Fibroblast of skin of right biceps (primary cell): ENCODE results near the gene LY6G5C.

Source experiments
- DNase-seq: peaks from one replicate; pipeline ENCODE4 v3.0.0-alpha.2; 2013

Gene LY6G5C

GRCh38 chr6:31689249-31690110 is 8.6 kb upstream of the LY6G5C start:
- no peak for DNase-seq

- no peak for DNase-seq
These were observed 7.2 kb upstream of the LY6G5C start for GRCh38 chr6:31687860-31688693.

GRCh38 chr6:31687321-31687720 is 6.5 kb upstream of the LY6G5C start:
- no peak for DNase-seq

- no peak for DNase-seq
These were observed 5.6 kb upstream of the LY6G5C start for GRCh38 chr6:31686483-31686882.

GRCh38 chr6:31683591-31683990 is 2.7 kb upstream of the LY6G5C start:
- no peak for DNase-seq

- DNase-seq, result peak; percentile 46
These were observed 336 bp upstream of the LY6G5C start for GRCh38 chr6:31681135-31681671.

DNA sequence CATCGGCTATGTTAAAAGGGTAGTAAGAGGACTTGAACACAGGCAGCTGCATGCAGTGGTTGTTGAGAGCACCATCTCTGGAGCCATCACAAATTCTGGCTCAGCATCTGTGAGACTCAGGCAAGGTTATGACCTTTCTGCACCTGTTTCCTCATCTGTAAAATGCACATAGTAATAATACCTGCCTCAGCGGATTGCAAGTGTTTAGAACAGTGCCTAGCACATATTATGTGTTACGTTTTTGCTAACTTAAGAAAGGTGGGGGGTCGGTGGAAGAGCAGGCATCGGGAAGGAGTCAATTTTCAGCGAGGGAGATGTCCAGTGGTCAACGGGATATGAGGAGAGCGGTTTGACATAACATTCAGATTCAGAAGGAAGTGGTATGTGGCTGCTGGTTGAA is 2.9 kb downstream of the LY6G5C start:
- DNase-seq, result no peak

DNA sequence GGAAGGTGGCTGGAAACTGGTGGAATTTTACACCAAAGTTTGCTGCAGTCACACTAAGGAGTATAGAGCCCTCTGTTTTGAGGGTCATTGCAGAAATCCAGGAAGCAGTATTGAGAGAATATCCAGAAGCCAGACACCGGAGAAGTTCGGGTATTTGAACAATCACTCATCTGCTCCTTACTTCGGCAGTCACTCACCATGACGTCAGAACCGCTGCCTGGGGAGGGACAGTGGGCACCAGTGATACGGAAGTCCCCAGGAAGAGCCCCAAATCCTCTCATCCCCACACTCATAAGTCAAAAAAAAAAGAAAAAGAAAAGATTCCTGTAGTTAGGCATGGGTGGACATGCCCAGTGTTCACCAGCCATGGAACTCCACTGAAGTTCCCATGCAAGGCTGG is 4.0 kb downstream of the LY6G5C start:
- no peak for DNase-seq

DNA sequence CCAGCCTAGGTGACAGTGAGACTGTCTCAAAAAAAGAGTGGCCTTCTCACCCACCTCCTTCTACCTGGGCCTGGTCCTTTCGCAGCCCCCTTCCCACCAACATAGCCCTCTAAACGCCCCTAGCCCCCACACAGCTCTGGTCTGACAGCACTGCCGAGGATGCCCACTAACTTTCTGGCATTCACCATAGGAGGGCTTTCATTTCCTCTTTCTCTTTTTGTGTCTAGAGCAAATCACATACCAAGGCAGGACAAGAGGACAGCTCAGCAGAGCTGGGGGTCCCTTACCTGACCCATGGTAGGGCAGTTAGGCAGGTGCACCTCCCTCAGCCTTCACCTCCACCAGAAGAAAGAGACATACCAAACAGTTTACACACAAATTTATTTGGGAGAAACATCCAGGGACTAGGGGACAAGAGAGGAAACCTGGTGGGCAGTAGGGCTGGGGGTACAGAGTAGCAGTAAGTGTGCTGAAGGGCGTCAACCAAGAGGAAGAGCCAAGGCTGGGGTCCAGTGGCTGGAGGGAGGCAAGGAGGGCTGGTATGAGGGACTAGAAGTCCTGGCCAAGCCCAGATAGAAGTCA is 4.5 kb downstream of the LY6G5C start:
- no peak for DNase-seq

DNA sequence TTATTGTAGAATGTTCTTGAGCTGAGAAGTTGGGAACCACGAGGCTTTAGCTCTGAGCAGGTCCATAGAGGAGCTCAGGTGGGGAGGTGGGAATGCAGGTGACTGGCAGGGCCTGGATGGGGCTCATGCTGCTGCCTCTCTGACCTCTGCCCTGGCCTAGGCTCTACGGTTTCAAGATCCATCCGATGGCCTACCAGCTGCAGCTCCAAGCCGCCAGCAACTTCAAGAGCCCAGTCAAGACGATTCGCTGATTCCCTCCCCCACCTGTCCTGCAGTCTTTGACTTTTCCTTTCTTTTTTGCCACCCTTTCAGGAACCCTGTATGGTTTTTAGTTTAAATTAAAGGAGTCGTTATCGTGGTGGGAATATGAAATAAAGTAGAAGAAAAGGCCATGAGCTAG is 11.2 kb downstream of the LY6G5C start, which contains the start of gene LY6G5B:
Gene LY6G5B, plus strand, starts transcription at position 301 of the 400 bp plus-strand sequence. CDS start 975 bp downstream, outside the sequence.
- DNase-seq, result no peak

DNA sequence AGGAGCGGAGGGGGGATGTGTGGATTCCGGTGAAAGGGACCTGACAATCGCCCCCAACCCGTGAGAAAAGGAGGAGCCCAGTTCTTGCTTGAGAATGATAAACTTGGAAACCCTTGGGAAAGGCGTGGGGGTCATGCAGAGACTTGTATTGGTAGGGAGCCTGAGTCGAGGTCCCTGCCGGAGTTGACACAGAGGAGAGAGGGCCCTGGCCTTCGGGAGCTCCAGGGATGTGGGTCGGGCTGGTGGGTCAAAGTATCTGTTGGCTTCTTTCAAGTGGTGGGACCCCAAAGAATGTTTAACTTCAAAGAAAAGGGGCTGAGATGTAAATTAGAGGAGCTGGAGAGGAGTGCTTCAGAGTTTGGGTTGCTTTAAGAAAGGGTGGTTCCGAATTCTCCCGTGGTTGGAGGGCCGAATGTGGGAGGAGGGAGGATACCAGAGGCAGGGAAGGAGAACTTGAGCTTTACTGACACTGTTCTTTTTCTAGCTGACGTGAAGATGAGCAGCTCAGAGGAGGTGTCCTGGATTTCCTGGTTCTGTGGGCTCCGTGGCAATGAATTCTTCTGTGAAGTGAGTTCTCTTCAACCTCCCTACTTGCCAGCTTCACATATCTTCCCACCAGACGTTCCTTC is 14.4 kb downstream of the LY6G5C start:
- no peak for DNase-seq

- DNase-seq, result peak; percentile 98
These were observed 15.1 kb downstream of the LY6G5C start, which contains the start of gene CSNK2B for GRCh38 chr6:31665501-31666336. TSS of gene CSNK2B (plus strand) at chr6:31666080. CDS start at chr6:31666832, 752 bp downstream.

- DNase-seq, result peak; percentile 95
These were observed 15.9 kb downstream of the LY6G5C start, which contains the start of gene GPANK1 for GRCh38 chr6:31664790-31665500. TSS of gene GPANK1 (minus strand) at chr6:31664997. CDS start at chr6:31664478, 519 bp downstream.

DNA sequence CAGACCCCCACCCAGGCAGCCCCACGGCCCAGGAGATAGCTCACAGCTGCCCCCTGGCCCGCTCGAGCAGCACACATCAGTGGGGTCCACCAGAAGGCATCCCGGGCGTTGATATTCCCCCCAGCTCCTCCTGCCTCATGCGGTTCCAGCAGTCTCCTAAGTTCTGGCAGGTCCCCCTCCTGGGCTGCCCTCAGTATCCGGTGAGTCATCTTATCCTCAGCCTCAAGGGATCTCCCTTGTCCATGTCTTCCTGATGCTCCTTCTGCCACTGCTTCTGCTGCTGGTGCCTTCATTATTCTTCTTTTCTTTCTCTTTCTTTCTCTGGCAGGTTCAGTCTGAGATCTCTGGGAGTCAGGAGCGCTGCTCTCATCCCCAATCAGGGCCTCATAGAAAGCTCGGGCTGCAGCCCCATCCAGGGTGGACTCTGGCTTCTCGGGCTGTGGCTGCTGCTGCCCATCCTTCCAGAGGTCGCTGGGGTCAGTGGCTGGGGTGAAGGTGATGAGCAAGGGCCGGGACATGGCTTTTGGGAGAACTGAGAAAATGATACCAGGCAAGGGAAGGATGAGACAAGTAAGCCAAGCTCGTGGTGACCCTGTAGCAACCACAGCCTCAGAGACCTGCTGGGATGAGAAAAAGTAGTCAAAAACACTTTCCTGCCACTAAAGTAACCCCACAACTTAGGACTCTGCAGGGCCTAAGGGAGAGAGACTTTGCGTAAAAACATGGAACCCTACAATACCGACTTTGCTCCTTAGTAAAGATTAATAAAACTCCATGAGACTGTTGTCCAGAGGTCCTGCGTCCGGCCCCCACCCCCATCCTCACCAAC is 16.7 kb downstream of the LY6G5C start:
- DNase-seq, result peak; percentile 87

DNA sequence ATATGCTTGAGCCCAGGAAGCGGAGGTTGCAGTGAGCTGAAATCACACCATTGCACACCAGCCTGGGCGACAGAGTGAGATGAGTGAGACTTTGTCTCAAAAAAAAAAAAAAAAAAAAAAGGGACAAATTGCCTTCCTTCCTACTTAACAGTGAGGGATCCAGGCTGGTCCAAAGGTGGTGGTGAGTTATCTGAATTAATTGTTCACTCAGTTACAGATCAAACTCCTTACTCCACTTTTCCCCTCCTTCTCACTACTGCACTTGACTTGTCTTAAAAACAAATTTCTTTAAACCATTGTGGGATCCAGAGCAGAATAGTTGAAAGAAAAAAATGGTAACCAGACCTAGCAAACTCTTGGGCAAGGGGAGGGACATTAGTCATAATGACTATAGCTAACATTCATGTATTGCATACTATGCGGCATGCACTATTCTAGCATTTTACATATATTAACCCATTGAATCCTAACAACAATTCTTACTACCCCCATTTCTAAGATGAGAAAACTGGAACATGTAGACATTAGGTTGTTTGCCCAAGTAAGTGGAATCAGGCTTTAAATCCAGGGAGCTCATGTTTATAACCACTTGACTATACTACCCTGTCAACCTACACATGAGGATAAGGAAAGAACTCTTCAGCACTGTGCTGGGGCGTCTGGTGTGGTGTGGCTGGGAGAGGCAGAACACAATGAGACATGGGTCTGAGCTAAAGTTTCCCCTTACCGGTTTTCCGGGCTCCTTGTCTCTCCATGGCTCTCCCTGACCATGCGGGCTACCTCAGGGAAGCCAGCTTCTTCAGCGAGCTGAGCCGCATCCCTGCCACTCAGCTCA is 17.5 kb downstream of the LY6G5C start:
- peak; percentile 59 for DNase-seq

- DNase-seq, result no peak
These were observed 18.6 kb downstream of the LY6G5C start for GRCh38 chr6:31662124-31662723.

DNA sequence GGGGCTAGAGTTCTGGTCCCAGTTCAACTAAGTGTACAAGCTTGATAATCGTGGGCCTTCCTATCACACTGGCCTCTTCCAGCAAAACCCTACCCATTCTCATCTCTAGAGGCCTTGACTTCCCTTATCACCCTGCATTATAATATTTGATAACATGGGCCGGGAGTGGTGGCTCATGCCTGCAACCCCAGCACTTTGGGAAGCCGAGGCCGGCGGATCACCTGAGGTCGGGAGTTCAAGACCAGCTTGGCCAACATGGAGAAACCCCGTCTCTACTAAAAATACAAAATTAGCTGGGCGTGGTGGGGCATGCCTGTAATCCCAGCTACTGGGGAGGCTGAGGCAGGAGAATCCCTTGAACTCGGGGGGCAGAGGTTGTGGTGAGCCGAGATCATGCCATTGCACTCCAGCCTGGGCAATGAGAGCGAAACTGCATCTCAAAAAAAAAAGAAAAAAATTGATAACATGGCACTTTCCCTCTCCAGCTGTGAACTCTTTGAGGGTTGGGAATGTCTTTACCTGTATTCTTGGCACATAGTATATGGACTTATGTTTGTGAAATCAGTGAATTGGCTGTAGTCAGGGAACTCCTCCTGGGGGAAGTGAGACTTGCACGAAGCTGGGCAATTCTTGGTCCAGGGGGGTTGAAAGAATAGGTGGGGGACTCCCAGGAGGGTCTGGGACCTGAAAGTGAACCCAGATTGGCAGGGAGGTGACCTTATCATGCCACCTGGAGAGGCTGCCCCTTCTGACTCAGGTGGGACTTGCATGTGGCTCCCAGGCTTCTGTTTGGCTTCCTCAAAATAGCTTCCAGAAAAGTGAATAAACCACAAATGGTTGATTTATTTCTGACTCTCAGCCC is 19.4 kb downstream of the LY6G5C start:
- no peak for DNase-seq
